Glomerular endothelial cell (primary cell): ENCODE results near the gene ATP2A3. TPM values are rescaled to one million over a fixed set of nuclear protein-coding genes. Genes with fewer than 3 reads are reported as not detected.
"Not testable (repeated sequence)": the region's sequence is repeated elsewhere in the genome, so short reads cannot be mapped to it uniquely, and the experiment has no call there.

Source experiments
- DNase-seq: peaks from one replicate; pipeline ENCODE4 v3.0.0-alpha.2; 2011; ENCODE audit warnings: low read depth, low spot score; ENCODE audit errors: extremely low read depth
- total RNA-seq: library from RNA; depleted of rRNA; stranded (reverse); fragments of >200 nt; gene quantifications from 2 replicates; pipeline ENCODE4 v1.2.3, GENCODE V29; 2015

Gene ATP2A3
- total RNA-seq, 1 donor from 2014 or later = 0.53 TPM

DNA sequence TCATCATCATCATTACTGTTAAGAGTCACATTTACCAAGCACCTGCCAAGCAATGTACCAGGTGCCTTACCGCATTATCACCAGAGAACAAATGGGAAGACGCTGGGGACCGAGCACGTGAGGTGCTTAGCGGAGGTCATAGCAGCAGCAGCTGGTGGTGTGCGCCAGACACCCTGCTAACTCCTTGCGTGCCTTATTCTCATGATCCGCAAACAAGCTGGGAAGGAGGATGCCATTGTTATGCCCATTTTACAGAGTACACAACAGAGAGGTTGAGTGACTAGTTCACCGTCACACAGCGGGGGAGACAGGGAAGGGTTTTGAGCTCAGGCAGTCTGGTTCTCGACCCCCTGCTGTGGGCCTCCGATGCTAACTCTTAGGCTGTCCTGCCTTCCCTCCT lies 7.3 kb downstream of the ATP2A3 start:
- no peak for DNase-seq

DNA sequence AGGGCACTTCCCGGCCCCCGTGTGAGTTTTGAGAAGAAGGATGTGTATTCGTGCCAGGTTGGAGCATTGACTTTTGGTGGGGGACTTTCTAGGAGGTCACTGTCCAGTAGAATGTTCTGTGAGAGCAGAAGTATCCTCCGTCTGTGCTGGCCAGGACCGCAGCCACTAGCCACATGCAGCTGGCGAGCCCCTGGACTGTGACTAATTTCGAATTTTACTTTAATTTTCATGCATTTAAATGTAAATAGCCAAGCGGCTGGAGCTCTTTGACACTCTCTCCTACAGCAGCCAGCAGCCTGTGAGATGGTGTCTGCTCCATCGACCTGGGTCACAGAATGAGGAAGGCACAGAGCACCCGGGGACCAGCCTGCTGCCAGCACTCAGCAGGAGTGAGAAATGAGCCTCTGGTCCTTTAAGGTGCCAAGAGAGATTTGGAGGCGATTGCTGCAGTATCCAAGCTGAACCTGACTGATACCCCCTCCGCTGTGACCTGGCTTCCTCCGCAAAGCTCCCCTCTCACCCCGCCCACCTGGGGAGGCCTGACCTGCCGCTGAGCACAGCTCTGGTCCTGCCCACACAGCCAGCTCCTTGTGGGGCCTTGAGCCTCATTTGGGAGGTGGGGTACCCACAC lies 7.8 kb downstream of the ATP2A3 start:
- no peak for DNase-seq

DNA sequence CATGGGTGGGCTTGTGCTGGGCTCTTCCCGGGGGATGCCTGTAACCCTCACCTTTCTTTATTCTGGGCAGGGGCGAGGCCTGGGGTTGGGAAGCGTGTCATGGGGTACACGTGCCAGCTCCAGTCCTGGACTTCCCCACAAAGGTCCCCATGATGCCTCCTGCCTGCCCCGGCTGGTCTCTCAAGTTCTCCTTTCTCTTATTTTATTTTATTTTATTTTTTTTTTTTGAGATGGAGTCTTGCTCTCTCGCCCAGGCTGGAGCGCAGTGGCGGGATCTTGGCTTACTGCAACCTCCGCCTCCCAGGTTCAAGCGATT lies 8.6 kb downstream of the ATP2A3 start:
- no peak for DNase-seq

DNA sequence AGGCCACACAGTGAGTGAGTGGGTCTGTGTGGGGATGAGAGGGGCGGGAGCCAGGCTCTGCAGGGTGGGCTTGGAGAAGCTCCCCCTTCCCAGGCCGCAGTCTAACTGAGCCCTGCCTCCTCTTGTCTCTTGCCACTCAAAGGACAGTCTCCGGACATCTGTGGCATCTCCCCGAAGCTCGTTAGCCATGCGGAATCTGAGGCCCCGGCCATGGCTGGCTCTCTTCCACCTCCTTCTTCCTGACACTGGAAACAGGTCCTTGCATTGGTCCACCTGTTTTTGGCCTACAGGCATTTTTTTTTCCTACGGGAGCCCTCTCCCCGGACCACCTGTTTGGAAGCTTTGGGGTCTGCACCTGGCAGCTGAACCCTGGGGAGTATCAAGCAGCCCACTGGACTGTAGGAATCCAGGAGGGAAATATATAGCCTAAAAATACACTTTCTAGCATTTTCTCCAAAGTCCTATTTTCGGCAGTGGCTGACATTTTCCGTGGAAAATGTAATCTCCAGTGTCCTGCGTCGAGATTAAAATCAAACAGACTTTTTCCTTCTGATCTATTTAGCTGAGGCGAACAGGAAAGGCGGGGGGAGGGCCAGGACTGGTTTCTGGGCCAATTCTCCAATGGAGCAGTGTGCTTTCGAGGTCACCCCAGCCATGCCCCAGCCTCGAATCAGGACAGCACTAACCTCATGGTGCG lies 9.1 kb downstream of the ATP2A3 start:
- DNase-seq = no peak

DNA sequence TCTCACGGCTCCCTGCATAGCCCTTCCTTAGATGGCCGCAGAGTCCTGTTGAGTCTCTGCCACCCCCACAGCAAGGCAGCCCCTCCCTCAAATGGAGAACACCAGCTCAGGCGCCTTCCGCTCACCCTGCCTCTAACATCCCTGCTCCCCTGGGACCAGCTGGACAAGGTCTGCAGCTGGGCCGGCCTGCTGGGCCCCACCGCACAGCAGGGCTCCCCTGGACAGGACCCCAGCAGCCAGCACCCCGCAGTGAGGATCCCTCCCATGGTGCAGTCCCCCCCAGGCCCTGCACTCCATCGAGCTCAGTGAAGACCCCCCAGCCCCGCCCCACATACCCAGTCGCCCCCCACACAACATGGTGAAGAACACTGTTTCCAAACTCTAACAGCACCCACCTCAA lies 10.2 kb downstream of the ATP2A3 start:
- DNase-seq = no peak

DNA sequence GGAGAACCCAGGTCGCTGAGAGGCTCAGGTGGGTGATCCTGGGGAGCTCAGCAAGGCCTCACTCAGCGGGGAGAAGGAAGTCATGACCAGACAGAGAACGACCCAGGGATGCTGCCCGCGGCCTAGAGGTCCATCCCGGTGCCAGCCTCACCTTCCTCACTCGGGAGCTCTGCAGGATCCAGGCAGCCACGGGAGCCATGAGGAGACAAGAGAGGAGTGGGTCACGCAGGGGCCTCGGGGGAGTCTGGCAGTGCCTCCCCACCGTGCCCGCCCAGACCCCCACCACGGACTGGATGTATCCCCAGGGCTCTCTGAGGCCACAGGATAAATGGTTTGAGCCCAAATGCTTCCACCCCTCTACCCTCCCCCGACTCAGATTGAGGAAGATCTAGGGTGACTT lies 10.7 kb downstream of the ATP2A3 start:
- DNase-seq = no peak

DNA sequence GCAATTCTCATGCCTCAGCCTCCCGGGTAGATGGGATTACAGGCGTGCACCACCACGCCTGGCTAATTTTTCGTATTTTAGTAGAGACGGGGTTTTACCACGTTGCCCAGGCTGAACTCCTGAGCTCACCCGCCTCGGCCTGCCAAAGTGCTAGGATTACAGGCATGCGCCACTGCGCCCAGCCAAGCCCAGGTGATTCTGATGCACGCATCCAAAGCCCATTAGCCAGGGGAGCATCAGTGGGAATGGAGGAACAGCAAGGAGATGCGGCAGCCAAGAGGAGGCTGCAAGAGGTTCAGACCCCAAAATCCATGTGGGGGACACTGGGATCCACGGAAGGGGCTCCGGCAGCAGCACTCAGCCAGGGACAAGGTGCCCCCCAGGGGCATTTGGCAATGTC lies 12.1 kb downstream of the ATP2A3 start:
- no peak for DNase-seq

DNA sequence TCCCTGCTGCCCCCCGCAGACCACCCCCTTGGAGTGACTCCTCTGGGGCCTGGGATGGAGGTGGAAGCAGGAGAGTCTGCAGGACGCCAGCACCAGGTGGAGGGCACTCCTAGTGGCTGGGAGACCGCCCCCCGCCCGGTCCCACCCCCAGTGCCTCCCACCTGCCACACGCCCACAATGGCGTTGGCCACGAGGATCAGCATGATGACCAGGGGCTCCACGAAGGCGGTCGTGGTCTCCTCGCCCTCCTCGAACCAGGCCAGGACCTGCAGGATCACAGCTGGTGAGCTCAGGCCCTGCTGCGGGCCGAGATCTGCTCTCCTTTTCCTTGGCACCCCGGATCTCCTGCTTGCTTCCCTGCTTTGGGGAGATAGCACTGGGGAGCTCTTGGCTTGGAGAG lies 12.8 kb downstream of the ATP2A3 start:
- no peak for DNase-seq

DNA sequence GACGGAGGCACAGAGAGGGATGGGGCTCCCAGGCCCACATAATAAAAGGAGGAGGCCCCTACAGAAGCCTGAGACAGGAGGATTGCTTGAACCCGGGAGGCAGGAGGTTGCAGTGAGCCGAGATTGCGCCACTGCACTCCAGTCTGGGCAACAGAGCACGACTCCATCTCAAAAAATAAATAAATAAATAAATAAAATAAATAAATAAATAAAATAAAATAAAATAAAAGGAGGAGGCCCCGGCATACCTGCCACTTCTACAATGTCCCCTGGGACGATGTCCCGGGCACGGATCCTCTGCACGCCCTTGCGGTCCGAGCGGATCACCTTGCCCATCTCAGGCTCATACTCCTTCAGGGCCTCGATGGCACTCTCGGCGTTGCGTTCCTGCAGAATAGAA lies 13.2 kb downstream of the ATP2A3 start:
- no peak for DNase-seq

DNA sequence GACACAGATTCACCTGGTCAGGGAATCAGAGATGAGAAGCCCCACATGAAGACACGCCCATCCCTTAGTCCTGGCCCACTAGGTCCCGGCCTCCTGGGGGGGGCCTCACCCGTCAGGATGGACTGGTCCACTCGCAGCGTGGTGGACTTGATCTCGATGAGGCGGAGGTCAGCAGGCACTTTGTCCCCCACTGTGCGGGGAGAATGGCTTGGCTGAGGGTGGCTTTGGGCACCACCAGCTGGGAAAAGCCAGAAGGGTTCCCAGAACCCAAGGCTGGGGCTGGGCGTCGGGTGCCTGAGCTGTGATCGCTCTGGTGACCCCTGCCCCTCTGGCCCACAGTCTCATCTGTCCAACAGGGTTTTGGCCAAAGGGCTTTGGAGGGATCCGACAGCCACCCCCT lies 13.7 kb downstream of the ATP2A3 start:
- no peak for DNase-seq

DNA sequence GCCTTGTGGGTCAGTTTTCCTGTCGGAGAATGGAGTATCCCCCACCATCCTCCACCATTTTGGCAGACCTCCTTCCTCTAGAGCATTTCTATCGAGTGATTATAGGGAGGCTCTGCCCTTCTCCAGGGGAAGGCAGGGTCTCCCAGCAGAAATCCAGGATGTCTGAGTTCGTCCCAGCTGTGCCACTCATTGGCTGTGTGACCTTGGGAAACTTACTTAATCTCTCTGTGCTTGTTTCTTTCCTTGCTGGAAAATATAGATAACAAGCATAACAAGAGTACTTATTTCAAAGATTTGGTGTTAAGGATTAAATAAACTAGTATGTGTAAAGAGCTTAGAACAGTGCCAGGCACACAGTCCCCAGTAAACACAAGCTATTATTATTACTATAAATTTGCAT lies 14.8 kb downstream of the ATP2A3 start:
- DNase-seq = no peak

DNA sequence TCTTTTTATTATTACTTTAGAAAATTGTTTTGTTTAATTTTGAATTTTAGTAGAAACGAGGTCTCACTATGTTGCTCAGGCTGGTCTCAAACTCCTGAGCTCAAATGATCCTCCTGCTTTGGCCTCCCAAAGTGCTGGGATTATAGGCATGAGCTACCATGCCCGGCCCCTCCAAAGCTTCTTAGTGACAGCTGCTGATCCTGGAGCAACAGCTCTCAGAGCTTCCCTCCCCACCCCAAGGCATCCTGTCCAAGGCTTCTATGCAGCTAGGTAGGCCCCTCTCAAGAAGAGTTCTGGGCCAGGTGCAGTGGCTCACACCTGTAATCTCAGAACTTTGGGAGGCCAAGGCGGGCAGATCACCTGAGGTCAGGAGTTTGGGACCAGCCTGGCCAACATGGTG lies 15.7 kb downstream of the ATP2A3 start:
- DNase-seq = not testable (repeated sequence)

DNA sequence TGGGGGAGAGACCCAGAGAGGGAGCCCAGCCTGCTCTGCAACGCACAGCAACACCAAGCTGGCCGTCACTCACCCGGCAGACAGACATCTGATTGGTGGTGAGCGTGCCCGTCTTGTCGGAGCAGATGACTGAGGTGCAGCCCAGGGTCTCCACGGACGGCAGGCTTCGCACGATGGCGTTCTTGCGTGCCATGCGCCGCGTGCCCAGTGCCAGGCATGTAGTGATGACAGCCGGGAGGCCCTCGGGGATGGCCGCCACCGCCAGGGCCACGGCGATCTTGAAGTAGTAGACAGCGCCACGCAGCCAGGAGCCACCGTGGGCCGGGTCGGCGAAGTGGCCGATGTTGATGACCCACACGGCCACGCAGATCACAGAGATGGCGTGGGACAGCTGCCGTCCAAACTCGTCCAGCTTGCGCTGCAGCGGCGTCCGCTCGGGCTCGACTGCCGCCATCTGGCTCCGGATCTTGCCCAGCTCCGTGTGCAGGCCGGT lies 16.9 kb downstream of the ATP2A3 start:
- DNase-seq = no peak

DNA sequence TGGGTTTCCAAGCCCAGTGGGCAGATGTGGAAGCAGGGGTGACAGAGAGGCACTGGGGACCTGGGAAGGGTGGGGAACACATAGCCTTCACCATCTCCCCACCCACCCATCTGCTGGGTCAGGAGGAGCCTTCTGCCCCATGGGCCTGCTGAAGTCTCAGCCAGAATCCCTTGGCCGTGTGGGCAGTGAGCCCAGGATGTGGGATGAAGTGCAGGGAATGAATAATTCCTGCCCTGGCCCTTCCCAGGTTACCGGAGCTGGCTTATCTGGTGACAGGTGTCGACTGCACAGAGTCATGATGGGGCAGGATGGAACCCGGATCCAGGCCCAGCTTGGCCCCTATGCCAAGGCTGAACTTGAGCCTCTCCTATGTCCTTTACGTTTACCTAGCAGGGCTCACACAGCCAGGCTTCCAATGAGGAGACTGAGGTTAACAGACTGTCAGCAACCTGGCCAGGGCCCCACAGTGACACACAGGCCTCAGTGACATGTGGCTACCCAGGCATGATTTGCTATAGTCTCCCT lies 17.5 kb downstream of the ATP2A3 start:
- no peak for DNase-seq

DNA sequence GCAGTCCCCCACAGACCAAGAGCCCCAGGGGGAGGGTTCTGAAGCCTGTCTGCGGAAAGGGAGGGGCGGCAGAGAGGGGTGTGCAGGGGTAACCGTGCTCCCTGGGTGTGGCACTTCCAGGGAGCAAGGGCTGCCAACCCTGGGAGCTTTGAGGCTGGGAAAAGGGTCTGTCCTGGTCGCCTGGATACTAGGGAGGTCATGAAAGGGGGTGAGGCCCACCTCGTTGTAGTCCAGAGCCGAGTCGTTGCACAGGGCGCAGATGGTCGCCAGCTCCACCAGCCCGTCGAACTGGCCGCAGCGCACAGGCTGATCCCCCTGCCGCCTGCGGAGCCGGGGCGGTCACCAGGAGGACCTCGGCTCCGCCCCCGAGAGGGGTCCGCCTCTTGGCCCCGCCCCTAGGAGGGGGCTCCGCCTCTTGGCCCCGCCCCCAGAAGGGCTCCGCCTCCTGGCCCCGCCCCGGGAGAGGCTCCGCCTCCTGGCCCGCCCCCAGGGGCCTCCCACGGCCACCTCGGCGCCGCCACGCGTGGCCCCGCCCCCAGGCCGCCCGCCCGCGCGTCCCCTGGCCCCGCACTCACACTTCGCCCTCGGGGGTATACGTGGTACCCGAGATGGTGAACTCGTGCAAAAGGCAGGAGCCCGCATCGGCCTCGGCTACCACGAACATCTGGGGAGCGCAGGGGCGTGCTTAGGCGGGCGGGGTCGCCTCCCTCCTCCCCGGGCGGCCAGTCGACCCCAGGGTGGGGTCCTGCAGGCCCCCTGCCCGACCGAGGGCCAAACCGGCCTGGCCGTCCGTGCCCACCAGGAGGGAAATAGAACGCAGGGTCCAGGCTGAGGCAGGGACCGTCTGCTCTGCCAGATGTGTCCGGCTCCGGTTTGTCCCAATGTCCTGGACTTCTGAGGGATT lies 19.5 kb downstream of the ATP2A3 start:
- no peak for DNase-seq

DNA sequence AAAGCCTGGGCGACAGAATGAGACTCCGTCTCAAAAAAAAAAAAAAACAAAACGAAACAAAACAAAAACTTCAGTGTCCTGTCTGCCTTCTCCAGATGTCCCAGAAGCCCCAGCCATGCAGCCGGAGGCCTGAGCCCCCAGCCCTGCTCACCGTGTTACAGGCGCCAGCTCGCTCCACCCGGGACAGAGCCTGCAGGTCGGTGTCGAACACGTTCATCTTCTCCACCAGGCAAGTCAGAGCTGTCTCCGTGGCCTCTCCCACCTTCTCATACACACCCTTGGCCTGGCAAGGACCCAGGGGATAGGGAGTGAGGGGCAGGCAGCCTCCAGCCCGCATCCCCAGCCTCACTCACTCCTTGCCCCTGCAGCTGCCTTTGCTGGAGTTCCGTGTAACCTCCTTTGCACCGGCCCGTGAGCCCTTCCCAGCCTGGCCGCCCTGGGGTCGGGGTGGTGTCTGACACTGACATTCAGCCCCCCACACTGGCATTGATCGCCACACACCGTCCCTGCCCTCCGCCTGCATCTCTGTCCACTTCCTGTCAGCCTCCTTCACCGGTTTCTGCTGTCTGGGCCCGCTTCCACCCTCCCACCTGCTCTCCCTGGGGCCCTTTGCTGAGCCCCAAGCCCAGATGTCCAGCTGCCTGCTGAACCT lies 20.9 kb downstream of the ATP2A3 start:
- DNase-seq = no peak

DNA sequence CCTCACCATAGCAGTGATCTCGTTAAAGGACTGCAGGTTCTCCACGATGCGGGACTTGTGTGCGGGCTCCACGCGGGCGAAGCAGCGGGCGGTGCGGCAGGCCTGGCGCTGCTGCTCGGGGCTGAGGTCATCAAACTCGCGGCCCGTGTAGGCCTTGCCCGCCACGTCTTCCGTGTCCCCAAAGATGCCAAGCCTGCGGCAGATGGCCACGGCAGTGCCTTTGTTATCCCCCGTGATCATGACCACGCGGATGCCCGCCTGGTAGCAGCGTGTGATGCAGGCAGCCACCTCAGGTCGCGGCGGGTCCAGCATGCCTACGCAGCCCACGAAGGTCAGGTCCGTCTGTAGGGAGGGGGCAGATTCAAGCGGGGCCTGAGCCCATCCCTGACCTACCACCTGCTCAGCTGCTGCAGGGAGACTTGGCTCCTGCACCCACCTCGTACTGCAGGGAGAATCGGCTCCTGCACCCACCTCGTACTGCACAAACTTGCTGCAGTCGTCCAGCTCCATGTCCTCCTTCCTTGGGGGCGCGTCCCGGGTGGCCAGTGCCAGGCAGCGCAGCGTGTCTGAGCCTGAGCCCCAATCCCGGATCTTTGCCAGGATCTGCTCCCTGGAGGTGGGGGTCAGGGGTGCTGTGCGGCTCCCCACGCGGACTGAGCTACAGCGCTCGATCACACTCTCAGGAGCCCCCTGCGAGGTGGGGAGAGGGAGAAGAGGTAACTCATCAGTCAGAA lies 23.1 kb downstream of the ATP2A3 start:
- no peak for DNase-seq

DNA sequence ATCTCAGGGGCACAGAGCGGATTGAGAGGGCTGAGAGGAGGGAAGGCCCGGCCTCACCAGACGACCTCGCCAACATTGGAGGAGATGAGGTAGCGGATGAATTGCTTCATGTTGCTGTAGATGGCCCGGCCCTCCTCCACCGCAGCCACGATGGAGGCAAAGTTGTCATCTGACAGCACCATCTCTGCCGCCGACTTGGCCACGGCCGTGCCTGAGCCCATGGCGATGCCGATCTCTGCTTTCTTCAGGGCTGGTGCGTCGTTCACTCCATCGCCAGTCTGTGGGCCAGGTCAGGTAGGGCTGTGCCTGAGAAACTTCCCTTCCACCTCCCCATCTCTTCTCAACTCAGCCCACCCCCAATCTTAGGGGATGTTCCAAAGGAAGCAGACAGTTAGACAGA lies 26.9 kb downstream of the ATP2A3 start:
- no peak for DNase-seq

DNA sequence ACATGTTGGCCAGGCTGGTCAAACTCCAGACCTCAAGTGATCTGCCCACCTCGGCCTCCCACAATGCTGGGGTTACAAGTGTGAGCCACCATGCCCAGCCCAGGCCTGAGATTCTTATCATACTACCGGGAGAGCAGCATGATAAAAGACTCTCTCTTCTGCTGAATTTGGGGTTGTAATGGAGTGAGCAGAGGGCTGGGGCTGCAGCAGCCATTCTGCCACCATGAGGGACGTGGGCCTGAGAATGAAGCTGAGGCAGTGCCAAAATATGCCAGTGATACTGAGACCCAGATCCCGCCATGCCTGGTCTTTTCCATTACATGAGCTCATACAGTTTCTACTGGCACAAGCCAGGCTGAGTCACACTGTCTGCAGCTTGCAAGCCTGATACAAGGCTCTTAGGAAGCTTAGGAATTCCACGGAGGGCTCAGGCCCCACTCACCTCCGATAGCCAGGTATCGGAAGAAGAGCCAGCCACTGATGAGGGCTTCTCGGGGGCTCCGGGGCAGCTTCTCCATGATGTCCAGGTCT lies 28.3 kb downstream of the ATP2A3 start:
- DNase-seq = no peak

DNA sequence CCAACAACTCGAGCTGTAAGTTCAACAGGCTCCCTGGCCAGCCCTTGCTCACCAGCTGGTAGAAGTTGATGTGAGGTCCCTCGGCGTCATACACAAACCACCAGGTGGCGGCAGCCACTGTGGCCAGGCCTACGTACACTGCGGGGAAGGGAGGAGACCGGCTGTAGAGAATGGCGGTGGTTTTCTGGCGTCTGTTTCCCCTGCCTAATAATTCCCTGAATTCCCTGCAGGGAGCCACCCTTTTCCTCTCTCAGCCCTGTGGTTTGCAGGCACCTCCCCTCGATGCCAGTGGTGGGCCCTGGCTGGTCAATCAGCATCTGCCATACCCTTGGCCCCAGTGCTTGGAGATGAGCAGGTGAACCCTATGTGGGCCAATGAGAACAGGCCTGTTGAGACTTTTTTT lies 29.1 kb downstream of the ATP2A3 start:
- DNase-seq = peak; percentile 41
